HG03025 (cell line): ENCODE results near the gene AVP.
"Not testable (repeated sequence)": the region's sequence is repeated elsewhere in the genome, so short reads cannot be mapped to it uniquely, and the experiment has no call there.

ENCODE experiments used
- ATAC-seq: cut with Tn5 transposase; IDR thresholded peaks from one replicate; pipeline ENCODE4 v1.9.1; 2021; ENCODE audit warnings: mild to moderate bottlenecking, moderate library complexity; ENCODE audit not compliant: unreplicated experiment, low FRiP score

Gene AVP, protein sequence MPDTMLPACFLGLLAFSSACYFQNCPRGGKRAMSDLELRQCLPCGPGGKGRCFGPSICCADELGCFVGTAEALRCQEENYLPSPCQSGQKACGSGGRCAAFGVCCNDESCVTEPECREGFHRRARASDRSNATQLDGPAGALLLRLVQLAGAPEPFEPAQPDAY

DNA sequence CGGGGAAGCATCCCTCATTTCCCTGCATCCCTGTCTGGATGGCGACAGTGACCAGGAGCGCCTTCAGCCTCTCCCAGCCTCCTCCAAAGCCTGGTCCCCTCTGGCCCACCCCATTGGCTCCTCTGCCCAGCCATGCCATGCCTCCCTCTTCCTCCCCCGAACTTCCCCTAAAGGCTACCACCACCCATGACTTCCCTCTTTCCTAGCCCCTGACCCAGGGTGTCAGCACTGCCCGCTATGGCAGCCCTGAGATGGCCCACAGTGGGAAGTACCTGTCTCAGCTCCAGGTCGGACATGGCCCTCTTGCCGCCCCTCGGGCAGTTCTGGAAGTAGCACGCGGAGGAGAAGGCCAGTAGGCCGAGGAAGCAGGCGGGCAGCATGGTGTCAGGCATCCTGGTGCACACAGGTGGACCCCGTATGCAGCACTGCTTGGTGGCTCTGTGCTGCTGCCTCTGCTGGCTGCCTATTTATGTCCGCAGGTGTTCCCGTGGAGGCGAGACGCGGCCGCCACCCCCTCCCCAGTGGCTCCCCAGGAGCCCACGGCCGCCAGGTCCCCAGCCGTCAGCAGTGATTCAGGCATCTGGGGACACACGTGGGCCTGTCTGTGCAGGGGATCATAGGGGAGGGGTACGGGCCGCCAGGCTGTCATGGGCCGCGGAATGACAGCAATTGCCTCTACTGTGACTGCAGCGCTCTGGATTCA lies at the start of gene AVP:
Gene AVP, minus strand, starts transcription at position 442 of the 703 bp plus-strand sequence. Its CDS starts 50 bp downstream, at position 392.
- no peak for ATAC-seq

DNA sequence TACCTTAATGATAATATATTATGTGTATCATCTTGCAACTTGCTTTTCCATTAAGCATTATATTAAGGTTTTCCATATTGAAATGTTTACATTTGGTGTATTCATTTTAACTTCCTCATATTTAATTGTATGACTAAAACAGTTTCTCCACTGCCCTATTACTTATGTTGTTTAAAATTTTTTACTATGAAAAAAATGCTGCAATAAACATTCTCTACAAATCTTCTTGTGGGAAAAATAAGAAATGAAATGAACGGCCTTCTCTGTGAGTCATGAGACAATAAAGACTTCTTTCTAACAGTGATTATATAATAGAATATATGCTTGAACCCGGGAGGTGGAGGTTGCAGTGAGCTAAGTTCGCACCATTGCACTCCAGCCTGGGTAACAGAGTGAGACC lies 49.6 kb upstream of the AVP start:
- no peak for ATAC-seq

DNA sequence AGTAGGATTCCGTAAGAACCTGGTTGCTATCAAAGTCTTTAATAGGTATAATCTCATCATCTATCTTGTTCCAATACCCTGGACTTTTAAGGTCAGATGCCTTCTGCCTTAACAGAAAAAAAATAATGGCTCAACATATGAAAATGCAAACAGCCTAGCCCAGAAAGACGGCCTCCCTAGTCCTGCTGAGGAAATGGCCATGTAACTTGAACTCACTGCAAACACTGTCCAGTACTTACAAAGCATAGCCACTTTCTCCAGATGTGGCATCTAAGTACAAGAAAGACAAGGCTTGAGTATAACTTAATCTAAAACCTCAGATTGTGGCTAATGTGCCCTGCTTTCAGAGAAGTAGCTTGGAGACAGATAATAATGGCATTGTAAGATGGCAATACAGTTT lies 48.6 kb upstream of the AVP start:
- no peak for ATAC-seq

DNA sequence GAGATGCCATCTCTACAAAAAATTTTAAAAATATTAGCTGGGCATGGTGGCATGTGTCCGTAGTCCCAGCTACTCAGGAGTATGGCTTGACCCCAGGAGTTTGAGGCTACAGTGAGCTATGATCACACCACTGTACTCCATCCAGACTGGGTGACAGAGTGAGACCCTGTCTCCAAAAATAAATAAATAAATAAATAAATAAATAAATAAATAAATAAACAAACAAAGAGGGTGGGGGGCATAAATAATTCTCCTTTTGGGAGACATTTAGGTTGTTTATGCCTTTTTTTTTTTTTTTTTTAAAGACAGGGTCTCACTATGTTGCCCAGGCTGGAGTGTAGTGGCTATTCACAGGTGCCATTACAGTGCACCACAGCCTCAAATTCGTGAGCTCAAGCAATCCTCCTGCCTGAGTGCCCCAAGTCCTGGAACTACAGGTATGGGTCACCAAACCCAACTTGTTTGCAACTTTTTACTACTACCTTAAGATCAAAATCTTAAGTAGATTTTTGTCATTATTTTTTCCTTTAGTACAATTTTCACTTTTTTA lies 45.6 kb upstream of the AVP start:
- ATAC-seq: no peak

DNA sequence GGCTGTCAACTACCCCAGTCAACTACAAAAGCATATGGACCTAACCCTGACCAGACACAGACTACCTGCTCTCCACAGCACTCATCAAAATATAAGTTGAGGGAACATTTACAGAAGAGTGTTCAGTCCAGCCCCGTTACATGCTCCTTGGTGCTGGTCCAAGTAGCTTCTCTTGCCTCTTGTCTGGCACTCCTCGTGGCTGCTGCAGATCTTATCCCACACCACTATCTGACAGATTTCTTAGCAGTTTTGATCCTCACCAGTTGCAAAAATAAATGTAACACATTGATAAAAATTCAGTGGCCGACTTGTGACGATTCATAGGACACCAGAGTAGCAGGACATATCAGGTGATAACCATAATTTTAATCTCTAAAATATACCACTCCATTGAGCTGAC lies 44.6 kb upstream of the AVP start:
- no peak for ATAC-seq

DNA sequence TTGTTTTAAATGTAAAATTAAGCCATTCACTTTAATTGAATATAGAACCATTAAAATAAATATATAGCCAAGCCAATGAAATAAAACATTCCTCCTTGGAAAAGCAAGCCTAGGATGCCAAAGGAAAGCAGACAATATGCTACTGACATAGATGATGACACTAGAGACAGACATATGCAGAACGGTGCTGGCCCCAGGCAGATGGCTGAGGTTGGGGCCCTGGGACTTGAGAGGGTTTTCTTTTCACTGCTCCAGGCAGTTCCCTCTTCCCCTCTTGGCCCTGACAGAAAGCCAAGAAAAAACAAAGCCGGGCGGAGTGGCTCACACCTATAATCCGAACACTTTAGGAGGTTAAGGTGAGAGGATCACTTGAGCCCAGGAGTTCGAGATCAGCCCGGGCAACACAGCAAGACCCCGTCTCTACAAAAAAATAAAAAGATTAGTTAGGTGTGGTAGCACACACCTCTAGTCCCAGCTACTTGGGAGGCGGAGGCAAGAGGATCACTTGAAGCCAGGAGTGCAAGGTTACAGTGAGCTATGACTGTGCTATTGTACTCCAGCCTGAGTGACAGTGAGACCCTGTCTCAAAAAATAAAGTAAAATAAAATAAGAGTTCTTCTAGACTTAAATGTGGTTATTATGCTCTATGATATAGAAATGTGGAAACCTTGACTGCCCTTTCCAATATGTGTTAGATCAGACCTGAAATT lies 43.9 kb upstream of the AVP start:
- ATAC-seq: no peak

DNA sequence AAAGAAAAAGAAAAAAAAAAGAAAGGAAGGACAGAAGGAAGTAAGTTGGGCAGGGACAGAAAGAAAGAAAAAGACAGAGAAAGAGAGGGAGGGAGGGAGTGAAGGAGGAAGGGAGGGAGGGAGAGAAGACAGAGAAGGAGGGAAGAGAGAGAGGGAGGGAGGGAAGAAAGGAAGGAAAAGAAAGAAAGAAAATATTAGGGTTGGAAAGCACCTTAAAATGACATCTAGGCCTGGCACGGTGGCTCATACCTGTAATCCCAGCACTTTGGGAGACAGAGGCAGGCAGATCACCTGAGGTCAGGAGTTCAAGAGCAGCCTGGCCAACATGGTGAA lies 42.0 kb upstream of the AVP start:
- no peak for ATAC-seq

DNA sequence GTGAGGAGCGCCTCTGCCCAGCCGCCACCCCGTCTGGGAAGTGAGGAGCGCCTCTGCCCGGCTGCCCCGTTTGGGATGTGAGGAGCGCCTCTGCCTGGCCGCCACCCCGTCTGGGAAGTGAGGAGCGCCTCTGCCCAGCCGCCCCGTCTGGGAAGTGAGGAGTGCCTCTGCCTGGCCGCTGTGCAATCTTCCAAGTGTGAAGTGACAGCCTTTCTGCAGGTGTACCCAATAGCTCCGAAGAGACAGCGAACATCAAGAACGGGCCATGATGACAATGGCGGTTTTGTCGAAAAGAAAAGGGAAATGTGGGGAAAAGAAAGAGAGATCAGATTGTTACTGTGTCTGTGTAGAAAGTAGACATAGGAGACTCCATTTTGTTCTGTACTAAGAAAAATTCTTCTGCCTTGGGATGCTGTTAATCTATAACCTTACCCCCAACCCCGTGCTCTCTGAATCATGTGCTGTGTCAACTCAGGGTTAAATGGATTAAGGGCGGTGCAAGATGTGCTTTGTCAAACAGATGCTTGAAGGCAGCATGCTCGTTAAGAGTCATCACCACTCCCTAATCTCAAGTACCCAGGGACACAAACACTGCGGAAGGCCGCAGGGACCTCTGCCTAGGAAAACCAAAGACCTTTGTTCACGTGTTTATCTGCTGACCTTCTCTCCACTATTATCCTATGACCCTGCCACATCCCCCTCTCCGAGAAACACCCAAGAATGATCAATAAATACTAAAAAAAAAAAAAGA lies 41.4 kb upstream of the AVP start:
- not testable (repeated sequence) for ATAC-seq

DNA sequence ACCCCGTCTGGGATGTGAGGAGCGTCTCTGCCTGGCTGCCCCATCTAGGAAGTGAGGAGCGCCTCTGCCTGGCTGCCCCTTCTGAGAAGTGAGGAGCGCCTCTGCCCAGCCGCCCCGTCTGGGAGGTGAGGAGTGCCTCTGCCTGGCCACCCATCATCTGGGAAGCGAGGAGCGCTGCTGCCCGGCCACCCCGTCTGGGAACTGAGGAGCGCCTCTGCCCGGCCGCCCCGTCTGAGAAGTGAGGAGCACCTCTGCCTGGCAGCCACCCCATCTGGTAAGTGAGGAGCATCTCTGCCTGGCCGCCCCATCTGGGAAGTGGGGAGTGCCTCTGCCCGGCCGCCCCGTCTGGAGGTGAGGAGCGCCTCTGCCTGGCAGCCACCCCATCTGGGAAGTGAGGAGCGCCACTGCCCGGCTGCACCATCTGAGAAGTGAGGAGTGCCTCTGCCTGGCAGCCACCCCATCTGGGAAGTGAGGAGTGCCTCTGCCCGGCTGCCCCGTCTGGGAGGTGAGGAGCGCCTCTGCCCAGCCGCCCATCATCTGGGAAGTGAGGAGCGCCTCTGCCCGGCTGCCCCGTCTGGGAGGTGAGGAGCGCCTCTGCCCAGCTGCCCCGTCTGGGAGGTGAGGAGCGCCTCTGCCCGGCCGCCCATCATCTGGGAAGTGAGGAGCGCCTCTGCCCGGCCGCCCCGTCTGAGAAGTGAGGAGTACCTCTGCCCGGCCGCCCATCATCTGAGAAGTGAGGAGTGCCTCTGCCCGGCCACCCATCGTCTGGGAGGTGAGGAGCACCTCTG lies 40.4 kb upstream of the AVP start:
- ATAC-seq: not testable (repeated sequence)

DNA sequence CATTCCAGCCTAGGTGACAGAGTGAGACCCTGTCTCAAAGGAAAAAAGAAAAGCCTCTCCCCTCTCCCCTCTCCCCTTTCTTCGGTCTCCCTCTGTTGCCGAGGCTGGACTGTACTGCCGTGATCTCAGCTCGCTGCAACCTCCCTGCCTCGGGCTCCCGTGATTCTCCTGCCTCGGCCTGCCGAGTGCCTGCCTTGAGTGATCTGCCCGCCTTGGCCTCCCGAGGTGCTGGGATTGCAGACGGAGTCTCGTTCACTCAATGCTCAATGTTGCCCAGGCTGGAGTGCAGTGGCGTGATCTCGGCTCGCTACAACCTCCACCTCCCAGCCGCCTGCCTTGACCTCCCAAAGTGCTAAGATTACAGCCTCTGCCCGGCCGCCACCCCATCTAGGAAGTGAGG lies 39.6 kb upstream of the AVP start:
- not testable (repeated sequence) for ATAC-seq

DNA sequence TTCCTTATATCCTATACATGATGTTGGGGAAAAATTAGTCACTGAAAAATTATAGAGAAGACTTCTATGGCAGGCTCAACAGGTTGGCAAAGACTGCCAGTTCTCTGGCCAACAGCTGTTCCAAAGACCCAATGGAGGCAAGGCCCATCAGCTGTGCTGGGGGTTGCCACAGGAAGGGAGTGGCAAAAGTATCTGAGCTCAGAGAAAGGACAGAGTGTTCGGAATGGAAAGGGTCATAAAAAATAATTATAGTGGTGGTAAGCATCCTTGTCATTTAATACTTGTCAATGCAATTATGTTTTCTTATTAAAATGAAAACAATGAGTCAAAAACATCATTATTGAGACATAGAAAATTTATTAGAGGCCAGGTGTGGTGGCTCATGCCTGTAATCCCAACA lies 39.0 kb upstream of the AVP start:
- ATAC-seq: no peak

DNA sequence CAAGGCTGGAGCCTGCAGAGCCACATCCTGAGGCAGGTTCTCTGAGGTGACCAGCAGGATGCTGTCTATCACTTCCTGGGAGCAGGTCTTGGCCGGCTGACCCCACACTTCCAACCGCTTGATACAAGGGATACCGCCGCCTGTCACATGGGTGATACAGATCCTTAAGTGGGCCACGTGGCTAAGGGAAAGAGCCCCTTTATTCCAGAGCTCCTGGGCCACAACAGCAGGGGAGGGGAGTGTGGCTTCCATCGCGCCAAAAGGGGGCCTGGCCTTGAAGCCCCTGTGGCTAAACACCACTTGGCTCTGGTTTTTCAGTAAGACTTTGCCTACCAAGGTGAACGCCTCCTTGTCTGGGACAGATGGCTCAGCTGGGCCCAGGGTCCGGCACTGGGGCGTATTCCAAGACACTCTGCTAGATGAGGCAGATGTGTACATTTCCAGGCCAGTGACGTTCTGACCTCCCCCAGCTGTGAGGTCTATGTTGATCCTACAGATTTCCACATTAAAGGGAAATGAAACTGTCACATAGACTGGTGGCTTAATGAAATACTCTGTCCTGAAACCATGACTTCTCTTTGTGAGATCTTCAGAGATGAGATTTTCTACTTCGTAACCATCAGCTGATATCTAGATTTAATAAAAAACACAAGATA lies 37.6 kb upstream of the AVP start:
- no peak for ATAC-seq

DNA sequence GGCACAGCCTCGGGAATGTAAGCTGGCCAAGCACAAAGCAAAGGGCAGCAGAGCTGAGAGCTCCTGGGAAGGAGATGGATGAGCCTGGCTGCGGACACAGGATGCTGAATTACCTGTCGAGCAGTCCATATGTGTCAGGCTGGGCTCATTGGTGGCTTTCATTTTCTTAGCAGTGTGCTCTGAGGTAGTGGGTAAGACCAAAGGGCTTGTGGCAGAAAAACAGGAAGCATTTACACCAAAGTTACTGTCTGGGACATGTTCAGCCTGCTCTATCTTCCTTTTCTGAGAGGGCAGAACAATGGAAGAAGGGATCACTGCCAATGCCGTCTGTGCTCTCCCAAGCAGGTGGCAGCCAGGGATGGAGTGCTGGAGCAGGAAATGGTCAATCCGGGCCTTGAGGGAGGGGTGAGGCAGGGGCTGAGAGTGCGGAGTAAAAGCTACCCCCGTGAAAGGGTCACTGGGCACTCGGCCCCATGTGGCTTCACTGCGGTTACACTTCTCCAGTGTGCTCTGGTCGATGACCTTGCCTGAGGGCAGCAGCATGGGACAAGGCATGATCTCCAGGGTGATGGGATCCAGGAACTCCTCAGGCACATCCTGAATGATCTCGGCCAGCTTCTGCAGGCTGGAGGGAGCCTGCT lies 36.9 kb upstream of the AVP start:
- no peak for ATAC-seq

DNA sequence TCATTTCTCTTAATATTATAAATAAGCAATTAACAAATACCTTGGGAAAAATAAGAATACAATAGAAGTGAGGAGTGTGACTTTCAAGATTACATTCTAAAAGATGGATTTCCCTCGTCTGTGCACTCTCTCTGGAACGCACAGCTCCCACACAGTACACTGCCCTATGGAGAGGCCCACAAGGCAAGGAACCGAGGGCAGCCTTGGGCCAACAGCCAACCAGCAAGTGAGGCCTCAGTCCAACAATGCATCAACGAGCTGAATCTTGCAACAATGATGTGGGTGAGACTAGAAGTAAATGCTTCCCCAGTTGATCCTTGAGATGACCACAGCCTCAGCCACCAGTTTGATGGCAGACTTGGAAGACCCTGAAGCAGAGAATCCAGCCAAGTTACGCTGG lies 34.5 kb upstream of the AVP start:
- no peak for ATAC-seq

DNA sequence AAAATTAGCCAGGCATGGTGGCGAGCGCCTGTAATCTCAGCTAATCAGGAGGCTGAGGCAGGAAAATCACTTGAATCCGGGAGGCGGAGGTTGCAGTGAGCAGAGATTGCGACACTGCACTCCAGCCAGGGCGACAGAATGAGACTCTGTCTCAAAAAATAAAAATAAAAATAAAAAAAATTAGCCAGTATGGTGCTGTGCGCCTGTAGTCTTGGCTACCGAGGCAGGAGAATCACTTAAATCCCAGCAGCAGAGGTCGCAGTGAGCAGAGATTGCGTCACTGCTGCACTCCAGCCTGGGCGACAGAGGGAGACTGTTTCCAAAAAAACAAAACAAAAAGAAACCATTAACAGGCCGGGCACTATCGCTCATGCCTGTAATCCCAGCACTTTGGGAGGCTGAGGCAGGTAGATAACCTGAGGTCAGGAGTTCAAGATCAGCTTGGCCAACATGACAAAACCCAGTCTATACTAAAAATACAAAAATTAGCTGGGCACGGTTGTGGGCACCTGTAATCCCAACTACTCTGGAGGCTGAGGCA lies 33.4 kb upstream of the AVP start:
- ATAC-seq: not testable (repeated sequence)

DNA sequence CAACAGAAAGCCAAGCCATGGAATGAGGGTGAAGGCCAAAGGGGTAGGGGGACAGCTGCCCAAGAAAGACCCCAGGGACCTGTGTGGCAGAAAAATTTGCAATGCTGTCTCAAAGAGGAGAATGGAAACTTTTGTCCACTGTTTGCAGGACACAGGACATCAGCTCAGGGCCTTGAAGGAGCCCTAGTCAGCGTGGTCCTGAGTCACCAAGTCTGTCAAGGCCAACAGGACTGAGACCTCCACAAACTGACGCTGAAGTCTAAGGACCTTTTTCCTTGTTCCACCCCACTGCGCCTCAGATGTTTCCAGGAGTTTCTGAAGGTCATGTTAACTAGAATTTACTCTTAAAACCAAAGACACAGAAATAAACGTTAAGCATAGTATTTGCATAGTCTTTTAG lies 31.8 kb upstream of the AVP start:
- no peak for ATAC-seq

DNA sequence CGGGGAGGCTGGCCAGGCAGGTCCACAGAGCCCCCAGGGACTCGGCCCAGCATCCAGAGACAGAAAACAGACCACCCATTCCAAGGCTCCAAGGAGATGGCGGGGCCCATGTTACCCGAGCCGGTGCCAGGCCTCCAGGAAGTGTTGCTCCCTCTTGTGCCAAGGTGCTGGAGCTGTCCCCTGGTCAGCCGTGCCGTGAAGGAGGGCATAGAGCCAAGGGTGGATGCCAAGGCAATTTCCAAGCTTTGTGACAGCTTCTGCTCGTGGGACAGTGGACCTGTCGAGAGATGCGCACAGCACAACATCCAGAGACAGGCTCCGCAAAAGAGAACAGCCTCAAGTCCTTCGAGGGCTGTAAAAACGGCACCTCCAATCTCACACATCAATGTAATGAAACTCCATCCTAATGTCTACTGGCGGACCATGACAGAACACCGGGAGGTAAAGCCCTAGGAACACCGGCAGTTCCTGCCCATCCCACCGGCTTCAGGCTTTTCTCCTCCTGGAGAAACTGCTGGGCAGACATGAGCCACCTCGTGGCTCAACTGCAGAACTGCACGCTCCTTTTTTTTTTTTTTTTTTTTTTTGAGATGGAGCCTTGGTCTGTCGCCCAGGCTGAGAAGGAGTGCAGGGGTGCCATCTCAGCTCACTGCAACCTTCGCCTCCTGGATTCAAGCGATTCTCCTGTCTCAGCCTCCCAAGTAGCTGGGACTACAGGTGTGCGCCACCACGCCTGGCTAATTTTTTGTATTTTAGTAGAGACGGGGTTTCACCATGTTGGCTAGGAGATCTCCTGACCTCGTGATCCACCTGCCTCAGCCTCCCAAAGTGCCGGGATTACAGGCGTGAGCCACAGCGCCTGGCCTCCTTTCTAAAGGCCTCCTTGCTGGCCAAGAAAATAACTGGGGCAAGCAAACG lies 30.9 kb upstream of the AVP start:
- no peak for ATAC-seq

DNA sequence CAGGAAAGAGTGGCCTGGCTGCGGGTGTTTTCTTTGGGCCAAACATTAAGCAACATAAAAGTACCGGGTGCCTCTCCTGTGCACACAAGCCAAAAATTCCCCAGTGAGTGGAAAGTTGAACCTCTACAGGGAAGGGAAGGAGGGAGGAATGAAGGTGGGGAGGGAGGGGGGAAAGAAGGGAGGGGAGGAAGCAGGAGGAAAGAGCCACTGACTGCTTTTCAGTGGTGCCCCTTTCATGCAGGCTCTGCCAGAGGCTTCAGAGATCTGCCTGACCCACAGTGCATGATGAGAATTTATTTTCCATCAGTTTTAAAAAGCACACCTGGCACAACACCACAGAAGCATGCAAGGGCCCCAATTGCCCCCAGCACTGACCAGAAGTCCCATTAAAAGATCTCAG lies 27.5 kb upstream of the AVP start:
- ATAC-seq: no peak
